Astrocyte (in vitro differentiated cells and primary cell): Measurements from ENCODE around the gene ARHGAP24. TPM values are rescaled to one million over a fixed set of nuclear protein-coding genes. Genes with fewer than 3 reads are reported as not detected.
A peak's percentile ranks its signal among the peaks of the same experiment; 100 is the strongest.

ENCODE experiments used
- DNase-seq: peaks from one replicate; pipeline ENCODE4 v3.0.0-alpha.2; 2010; ENCODE audit warnings: low read depth
- FAIRE-seq: peaks from 2 replicates; lab custom pipeline; 2011; peaks lifted over from hg19 to GRCh38; lab: Jason Lieb, UNC
- H2AFZ ChIP-seq: 2 replicates; pipeline ENCODE4 v1.6.0; 2012; ENCODE audit warnings: low read depth, low read length, inconsistent platforms
- H3K27ac ChIP-seq: 2 replicates; pipeline ENCODE4 v1.5.1; 2011; ENCODE audit warnings: low read depth, low read length, inconsistent platforms
- H3K27me3 ChIP-seq: 2 replicates; pipeline ENCODE4 v1.6.0; 2011; ENCODE audit warnings: low read length, inconsistent platforms; ENCODE audit not compliant: insufficient read depth
- H3K36me3 ChIP-seq: 2 replicates; pipeline ENCODE4 v1.5.1; 2011; ENCODE audit warnings: low read length, inconsistent platforms; ENCODE audit not compliant: insufficient read depth
- H3K4me1 ChIP-seq: 2 replicates; pipeline ENCODE4 v1.5.1; 2011; ENCODE audit warnings: low read length, inconsistent platforms; ENCODE audit not compliant: insufficient read depth
- H3K4me2 ChIP-seq: 2 replicates; pipeline ENCODE4 v1.6.0; 2012; ENCODE audit warnings: low read length, inconsistent platforms
- H3K4me3 ChIP-seq: 2 replicates; pipeline ENCODE4 v1.5.1; 2011; ENCODE audit warnings: low read depth, mild to moderate bottlenecking, low read length, inconsistent platforms; ENCODE audit not compliant: insufficient read depth
- H3K79me2 ChIP-seq: 2 replicates; pipeline ENCODE4 v1.6.0; 2012; ENCODE audit warnings: mild to moderate bottlenecking, low read length, inconsistent platforms; ENCODE audit not compliant: insufficient read depth
- H3K9ac ChIP-seq: 2 replicates; pipeline ENCODE4 v1.6.0; 2012; ENCODE audit warnings: mild to moderate bottlenecking, low read length, inconsistent platforms
- H3K9me3 ChIP-seq: 2 replicates; pipeline ENCODE4 v1.5.1; 2012; ENCODE audit warnings: low read depth, mild to moderate bottlenecking, low read length, inconsistent platforms; ENCODE audit not compliant: insufficient read depth
- H4K20me1 ChIP-seq: 2 replicates; pipeline ENCODE4 v1.6.0; 2012; ENCODE audit warnings: low read length, inconsistent platforms; ENCODE audit not compliant: insufficient read depth
- H3K27ac Mint-ChIP-seq: one replicate; pipeline ENCODE4 v1.8.0; 2021; ENCODE audit warnings: mild to moderate bottlenecking, mixed read lengths; ENCODE audit not compliant: unreplicated experiment
- H3K27me3 Mint-ChIP-seq: one replicate; pipeline ENCODE4 v1.8.0; 2021; ENCODE audit warnings: low read depth, mixed read lengths; ENCODE audit not compliant: unreplicated experiment
- H3K36me3 Mint-ChIP-seq: one replicate; pipeline ENCODE4 v1.8.0; 2021; ENCODE audit warnings: low read depth, mixed read lengths; ENCODE audit not compliant: unreplicated experiment
- H3K4me1 Mint-ChIP-seq: one replicate; pipeline ENCODE4 v1.8.0; 2021; ENCODE audit warnings: low read depth, mixed read lengths; ENCODE audit not compliant: unreplicated experiment
- H3K4me3 Mint-ChIP-seq: one replicate; pipeline ENCODE4 v1.8.0; 2021; ENCODE audit warnings: mild to moderate bottlenecking, moderate library complexity, mixed read lengths; ENCODE audit not compliant: unreplicated experiment
- H3K9me3 Mint-ChIP-seq: one replicate; pipeline ENCODE4 v1.8.0; 2021; ENCODE audit warnings: mild to moderate bottlenecking, mixed read lengths; ENCODE audit not compliant: unreplicated experiment
- EZH2 ChIP-seq: IDR thresholded peaks from 2 replicates; pipeline ENCODE4 v1.6.1; 2012; ENCODE audit warnings: mild to moderate bottlenecking, low read length, inconsistent platforms; ENCODE audit not compliant: insufficient read depth
- total RNA-seq: library from RNA; stranded (reverse); gene quantifications from 2 replicates; pipeline ENCODE4 v1.2.1, GENCODE V29; 2021
- TF ChIP-seq, protein P1 (sequence below): IDR thresholded peaks from 2 replicates; pipeline ENCODE4 v1.5.1; 2011; ENCODE audit warnings: low read depth, mild to moderate bottlenecking, inconsistent platforms, low read length, moderate library complexity; ENCODE audit not compliant: insufficient read depth

The ARHGAP24 gene
- total RNA-seq, 1 donor from 2014 or later, result 2.1 TPM

DNA sequence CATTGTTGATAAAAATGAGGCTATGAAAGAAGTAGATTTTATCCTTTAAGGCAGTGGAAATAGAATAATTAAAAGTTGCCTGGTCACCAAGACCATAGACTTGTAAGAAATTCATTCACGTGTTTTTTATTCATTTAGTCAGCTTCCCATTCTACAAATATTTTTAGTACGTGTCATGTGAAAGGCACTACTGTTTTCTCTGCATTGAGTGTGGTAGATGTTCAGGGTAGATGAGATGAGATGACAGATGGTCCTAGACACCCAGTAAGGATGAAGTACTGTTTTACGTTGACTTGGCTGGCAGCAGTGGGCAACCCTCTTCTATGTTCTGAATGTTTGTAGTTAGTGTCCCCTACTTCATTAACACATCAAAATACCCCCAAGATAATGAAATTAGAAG is 228.1 kb downstream of the ARHGAP24 start:
- Histone ChIP-seq H2AFZ (no peak overlapping the region), H3K9me3 (no peaks in the 10 kb centered on the region), H3K9ac (no peak overlapping the region), H3K4me2 (no peak overlapping the region), H4K20me1 (no peaks in the 10 kb centered on the region), H3K4me1 (no peaks in the 10 kb centered on the region), H3K27ac (no peak overlapping the region), H3K4me3 (no peak overlapping the region), H3K27me3 (no peaks in the 10 kb centered on the region), H3K36me3 (no peaks in the 10 kb centered on the region), H3K79me2 (no peaks in the 10 kb centered on the region)
- Mint-ChIP-seq H3K27me3 (no peaks in the 10 kb centered on the region), H3K4me3 (no peak overlapping the region), H3K9me3 (peaks cover 2% of the 10 kb centered on the region), H3K4me1 (peaks cover 7% of the 10 kb centered on the region), H3K36me3 (no peaks in the 10 kb centered on the region), H3K27ac (peak overlapping the region; percentile 60)
- FAIRE-seq (no peak), DNase-seq (no peak)
- no peak for TF ChIP-seq EZH2

GRCh38 chr4:85707611-85708010 is 232.7 kb downstream of the ARHGAP24 start:
- Histone ChIP-seq H3K36me3 (no peaks in the 10 kb centered on the region), H3K4me2 (no peak overlapping the region), H2AFZ (no peak overlapping the region), H3K27me3 (no peaks in the 10 kb centered on the region), H4K20me1 (no peaks in the 10 kb centered on the region), H3K4me1 (no peaks in the 10 kb centered on the region), H3K27ac (no peak overlapping the region), H3K9ac (no peak overlapping the region), H3K9me3 (no peaks in the 10 kb centered on the region), H3K79me2 (no peaks in the 10 kb centered on the region), H3K4me3 (no peak overlapping the region)
- Mint-ChIP-seq H3K9me3 (peaks cover 2% of the 10 kb centered on the region), H3K4me1 (peaks cover 12% of the 10 kb centered on the region), H3K27ac (no peak overlapping the region), H3K36me3 (no peaks in the 10 kb centered on the region), H3K4me3 (no peak overlapping the region), H3K27me3 (no peaks in the 10 kb centered on the region)
- DNase-seq, result no peak
- TF ChIP-seq, protein P1, sequence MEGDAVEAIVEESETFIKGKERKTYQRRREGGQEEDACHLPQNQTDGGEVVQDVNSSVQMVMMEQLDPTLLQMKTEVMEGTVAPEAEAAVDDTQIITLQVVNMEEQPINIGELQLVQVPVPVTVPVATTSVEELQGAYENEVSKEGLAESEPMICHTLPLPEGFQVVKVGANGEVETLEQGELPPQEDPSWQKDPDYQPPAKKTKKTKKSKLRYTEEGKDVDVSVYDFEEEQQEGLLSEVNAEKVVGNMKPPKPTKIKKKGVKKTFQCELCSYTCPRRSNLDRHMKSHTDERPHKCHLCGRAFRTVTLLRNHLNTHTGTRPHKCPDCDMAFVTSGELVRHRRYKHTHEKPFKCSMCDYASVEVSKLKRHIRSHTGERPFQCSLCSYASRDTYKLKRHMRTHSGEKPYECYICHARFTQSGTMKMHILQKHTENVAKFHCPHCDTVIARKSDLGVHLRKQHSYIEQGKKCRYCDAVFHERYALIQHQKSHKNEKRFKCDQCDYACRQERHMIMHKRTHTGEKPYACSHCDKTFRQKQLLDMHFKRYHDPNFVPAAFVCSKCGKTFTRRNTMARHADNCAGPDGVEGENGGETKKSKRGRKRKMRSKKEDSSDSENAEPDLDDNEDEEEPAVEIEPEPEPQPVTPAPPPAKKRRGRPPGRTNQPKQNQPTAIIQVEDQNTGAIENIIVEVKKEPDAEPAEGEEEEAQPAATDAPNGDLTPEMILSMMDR, result no peak
- no peak for FAIRE-seq

DNA sequence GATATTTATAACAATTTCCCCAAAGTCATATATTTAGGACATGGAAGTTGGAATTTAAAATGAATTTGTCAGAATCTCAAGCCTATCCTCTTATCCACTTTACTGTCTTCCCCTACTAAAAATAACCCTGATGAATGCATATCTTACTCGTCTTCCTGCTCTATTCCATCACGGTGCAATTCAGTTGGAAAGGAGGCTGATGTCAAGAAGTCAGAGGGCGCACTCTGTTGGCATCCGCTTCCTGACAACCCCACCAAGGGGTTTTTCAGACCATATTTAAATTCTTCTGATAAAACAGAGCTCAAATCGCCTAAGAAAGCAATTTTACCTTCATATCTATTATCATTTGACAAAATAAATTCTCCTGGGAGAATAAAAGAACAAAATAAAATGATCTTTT is 233.5 kb downstream of the ARHGAP24 start:
- peaks cover 2% of the 10 kb centered on the region for H3K9me3 Mint-ChIP-seq
- H3K27me3 Mint-ChIP-seq, result no peaks in the 10 kb centered on the region
- no peaks in the 10 kb centered on the region for H3K36me3 Mint-ChIP-seq
- FAIRE-seq (no peak), DNase-seq (no peak)
- Histone ChIP-seq H3K36me3 (no peaks in the 10 kb centered on the region), H4K20me1 (no peaks in the 10 kb centered on the region), H3K4me2 (no peak overlapping the region), H3K27ac (no peak overlapping the region), H3K4me1 (no peaks in the 10 kb centered on the region), H3K9ac (no peak overlapping the region), H2AFZ (no peak overlapping the region), H3K27me3 (no peaks in the 10 kb centered on the region), H3K9me3 (no peaks in the 10 kb centered on the region), H3K79me2 (no peaks in the 10 kb centered on the region), H3K4me3 (no peak overlapping the region)
- H3K4me1 Mint-ChIP-seq, result peaks cover 4% of the 10 kb centered on the region
- H3K27ac Mint-ChIP-seq, result no peak overlapping the region
- H3K4me3 Mint-ChIP-seq, result no peak overlapping the region
- TF ChIP-seq, protein P1, result no peak
- TF ChIP-seq EZH2, result no peak
